Measurements from ENCODE around the gene STIM2.

The STIM2 gene

DNA sequence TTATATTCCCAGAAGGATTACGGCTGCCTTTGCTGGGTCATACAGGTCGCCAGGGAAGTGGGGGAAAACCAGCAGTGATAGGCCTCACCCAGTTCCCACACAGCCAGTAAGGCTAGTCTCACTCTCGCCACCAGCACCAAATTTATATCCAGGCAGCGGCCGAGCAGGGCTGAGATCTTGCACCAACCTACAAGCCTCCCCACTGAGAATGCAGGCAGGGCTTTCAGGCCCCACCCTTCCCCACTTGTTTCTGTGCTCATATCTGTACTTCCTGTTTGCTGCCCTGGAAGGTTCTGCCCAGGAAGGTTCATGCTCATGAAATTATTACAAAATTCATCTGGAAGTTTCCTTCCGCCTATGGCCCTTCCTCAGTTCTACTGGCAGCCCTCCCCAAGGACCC lies 179.7 kb downstream of the STIM2 start:
- no peak for ATAC-seq
- no peak for DNase-seq

DNA sequence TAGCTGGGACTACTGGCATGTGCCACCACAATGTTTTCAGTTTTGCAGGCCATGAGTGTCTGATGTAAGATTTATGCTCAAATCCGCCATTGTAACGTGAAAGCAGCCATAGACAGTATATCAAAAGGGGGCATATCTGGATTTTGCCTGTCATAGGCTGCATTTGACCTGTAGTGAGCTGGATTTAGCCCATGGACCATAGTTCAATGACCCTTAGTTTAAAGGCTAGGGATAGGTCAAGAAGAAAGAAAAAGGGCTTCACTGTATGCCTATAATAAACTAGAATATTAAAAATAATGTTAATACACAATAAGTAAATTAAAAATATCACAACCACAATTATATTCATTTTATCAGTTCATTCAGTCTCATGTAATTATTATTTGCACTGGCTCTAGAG lies 181.8 kb downstream of the STIM2 start:
- DNase-seq (no peak), ATAC-seq (no peak)

DNA sequence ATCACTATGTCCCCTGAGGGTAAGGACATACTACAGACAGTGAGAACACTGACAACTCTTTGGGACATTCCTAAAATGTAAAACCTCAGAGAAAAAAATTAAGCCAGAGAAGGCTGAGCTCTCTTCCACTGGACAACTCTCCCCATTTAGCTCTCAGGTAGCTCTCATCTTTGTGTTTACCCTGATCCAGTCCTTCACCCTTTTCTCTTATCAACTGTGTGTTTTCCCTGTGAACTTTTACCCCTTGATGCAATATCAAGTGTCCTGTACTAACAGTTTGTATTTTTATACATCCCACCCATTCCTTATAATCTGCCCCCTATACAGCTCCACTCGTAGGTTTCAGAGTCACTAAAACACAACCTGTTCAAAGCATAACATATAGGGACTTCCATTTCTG lies 182.6 kb downstream of the STIM2 start:
- no peak for ATAC-seq
- no peak for DNase-seq

DNA sequence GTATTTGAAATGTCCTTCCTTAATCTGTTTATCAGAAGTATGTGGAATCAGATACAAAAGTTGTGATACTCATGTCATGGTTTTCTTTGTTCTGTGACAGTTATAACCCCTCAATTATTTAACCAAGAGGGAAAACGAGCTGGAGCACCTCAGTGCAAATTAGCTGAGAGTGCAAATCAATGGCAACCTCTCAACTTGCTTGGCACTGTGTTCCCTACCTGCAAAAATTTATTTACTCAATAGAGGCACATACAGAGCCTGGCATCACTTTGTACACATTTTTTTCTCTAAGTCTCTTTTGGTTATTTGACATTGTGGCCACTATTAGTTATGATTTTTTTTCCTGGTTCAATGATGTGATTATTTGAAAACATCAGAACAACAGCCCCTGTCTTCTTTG lies 186.2 kb downstream of the STIM2 start:
- DNase-seq (no peak), ATAC-seq (no peak)

DNA sequence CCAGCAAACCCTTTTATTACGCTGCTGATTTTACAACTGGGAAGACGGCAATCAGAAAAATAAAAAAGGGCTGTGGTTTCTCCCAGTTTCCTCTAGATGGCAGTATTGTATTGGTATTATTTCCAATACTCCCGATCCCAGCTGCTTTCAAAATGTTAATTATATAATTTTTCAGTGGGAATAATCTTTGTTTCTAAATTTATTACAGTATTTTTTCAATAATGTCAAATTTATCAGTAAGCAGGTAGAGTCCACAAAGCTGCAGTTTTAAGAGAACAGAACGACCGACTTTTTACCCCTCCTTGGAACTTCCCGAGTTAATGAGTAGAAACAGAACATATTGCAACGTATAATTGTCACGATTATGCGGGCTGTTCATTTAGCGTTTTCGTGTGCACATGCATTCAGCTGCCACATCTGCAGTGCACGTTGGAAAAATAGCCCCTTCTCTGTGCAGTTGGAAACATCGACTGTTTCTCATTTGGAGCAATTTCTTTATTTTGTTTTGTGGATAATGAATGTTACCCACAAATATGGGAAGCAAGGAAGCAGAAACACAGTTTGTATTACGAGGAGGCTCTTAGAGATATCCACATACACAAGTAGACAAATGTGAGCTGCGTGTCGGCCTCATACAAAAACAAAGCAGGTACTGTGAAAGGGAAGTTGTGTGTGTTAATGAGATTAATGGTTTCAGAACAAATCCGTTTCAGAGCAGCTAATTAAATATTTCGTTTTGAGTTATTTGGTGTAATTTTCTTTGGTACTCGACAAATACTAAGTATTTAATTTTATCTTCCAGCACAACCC lies 188.0 kb downstream of the STIM2 start:
- no peak for ATAC-seq

DNA sequence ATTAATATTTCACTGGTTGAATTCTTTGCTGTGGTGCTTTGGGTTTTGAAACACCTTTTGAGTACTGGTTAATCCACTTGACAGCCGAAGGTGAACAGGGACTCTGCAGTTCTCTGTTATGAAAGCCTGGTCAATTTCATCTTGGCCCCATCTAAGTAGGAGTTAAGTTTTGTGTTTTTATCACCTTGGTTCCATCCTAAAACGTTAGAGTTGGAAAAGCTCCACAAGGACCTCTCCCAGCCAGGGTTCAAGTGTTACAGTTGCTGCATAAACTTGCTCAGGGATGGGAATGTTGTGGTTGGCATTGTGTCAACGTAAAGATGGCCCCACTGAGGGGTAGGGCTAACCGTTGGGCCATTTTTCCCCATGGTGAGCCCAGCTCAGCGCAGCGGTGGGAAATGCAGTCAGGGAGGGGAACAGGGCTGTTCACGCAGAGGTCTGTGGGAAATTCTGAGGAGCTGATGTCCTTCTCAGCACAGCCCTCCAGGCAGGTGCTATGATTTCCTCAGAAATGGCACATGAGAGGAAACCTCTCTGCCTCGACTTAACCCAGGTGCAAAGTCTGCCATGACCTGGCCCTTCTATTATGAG lies 188.7 kb downstream of the STIM2 start:
- no peak for DNase-seq
- no peak for ATAC-seq

More for the DNA sequence above, 188.0 kb downstream of the STIM2 start:
- DNase-seq, result no peak

DNA sequence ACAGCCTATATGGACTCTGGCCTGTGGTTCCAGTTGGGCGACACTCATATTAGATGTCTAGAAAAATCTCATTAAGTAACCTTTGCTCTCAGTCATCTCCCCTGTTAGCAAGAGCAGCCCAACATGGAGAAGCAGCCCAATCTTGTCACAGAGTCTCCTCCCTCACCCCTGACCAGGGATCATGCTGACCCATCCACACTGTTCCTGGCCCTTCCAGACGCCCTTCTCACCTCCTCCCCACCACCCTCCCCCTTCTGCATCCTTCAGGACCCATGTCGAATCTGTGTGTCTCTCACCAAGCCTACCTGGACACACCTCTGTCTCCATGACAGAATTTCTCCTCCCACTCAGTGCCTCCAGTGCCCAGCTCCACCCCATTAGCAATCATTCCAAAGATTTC lies 190.1 kb downstream of the STIM2 start:
- DNase-seq (no peak), ATAC-seq (no peak)

DNA sequence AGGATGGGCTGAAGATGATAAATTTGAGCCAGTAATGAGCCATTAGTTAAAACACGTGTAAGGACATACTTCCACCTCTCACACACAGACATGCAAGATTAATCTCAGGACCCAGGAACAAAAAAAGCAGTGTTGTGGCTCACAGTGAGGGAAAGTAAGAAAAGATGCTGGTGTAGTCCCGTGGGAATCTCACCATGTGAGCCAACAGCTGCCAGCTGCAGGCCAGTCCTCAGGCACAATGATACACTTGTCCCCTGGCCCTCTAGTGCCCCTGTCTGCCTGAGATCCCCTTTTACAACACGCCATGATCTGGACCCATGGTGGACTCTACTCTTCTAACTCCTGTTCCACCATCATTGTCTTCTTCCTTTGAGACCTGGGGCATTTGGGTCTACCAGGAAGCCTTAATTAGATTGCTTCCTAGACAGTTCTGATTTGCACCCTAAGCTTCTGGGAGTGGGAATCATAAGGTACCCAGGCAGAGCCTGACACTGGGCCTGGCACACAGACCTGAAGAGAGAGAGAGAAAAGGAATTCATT lies 194.7 kb downstream of the STIM2 start:
- no peak for DNase-seq
- ATAC-seq, result no peak

DNA sequence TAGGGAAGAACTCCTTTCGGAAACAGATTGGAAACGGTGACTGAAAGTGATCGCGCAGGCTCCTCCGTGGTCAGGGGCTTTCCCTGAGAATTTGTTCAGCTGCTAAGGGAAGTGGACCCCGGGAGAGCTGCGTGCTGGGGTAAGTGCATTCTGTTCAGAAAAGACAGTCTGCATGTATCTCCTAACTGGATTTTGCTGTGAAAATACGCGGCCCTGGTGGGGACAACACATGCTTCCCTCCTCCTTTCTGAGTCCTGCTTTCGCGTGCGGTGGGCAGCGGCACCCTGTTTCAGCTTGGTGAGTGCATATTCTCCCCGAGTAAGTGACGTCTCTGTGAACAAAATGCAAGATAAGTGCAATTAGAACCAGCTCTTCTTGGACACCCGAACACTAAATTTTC lies 195.6 kb downstream of the STIM2 start:
- DNase-seq (no peak), ATAC-seq (no peak)

DNA sequence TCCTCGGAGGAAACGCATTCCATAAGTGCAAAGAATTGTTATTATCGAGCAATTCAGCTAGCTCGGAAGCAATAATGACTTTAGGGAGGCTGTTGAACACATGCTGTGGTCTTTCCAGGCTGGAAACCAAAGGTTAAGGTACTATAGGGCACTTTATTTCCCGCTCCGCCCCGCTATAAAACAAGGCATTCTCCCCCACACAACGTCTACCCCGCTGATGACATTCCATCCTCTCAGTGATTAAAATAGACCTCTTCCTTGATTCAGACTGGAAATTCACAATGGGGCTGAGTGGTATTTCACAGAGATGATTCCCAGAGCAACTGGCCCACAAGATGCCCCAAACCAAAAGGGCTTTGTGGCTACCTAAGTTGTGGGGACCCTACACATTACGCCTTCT lies 196.4 kb downstream of the STIM2 start:
- ATAC-seq (no peak), DNase-seq (no peak)

DNA sequence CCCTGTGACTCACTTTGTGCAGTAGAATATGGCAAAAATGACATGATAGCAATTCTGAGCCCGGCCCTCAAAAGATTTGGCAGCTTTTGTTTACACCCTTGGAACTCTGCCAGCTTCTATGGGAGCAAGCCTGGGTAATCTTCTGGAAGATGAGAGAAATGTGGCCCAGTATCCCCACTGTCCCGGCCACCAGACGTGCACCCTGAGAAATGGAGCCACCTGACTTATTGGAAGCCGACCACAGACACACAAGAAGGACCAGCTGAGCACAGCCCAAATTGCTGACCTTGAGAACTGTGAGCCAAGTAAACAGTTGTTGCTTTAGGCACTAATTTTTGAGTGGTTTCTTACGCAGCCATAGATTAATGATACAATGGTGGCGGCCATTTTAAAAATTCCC lies 197.0 kb downstream of the STIM2 start:
- DNase-seq, result no peak
- no peak for ATAC-seq

DNA sequence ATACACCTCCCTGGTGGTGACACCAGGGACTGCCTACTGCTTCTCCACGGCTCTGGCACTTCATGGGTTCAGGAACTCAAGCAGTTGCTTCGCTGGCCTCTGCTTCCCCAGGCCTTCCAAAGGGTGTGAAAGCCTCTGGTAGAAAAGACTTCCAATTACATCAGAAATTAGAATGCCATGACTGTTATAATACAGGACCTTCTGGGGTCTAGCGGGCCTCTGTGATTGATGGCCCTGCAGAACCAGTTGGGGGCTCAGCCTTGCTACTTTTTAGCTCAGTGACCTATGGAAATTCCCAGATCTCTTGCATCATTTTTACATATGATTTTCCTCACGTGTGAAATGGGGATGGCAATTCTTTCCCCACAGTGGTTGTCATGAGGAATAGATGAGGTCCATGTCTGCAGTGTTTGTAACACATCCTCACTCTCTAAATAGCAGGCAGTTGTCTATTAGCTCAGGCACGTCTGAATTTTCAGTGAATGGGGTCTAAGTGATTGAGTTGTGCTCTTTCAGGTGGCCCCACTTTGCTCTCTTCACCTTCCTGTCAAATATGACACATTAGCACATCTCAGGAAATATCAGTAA lies 198.3 kb downstream of the STIM2 start:
- DNase-seq (no peak), ATAC-seq (no peak)

DNA sequence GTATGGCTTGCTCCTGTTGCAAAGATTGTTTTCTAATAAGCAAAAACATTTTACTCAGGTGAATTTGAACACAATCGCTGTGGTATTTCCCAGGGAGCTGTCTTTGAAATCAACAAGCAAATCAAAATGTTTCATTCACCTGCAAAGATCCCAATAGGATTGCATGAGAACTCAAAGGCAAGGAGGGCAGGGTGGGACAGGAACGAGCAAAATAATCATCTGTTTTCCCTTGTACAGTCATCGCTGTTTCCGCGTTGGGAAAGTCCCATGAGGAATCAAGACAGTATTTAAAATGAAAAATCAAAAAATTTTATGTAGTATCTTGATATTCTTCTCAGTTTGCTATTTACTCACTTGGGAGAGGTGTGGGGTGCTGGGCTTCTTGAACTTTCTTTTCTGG lies 198.8 kb downstream of the STIM2 start:
- no peak for DNase-seq

DNA sequence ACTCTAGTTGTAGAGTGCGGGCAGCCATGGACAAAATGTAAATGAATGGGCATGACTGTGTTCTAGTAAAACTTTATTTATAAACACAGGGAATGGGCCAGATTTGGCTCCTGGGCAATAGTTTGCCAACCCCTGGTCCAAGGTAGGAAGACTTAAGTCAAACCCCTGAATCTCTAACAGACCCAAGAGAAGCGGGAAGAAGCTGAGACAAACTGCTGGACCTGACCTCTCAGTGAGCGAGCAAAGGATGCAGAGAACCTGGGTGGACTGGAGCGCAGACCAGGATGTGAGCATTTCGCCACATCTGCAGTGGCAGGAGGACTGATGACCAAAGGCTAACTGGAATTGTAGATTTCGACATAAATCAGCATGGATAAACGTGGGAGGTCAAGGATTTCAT lies 201.6 kb downstream of the STIM2 start:
- DNase-seq (no peak), ATAC-seq (no peak)

More for the DNA sequence above, 198.8 kb downstream of the STIM2 start:
- ATAC-seq, result no peak

DNA sequence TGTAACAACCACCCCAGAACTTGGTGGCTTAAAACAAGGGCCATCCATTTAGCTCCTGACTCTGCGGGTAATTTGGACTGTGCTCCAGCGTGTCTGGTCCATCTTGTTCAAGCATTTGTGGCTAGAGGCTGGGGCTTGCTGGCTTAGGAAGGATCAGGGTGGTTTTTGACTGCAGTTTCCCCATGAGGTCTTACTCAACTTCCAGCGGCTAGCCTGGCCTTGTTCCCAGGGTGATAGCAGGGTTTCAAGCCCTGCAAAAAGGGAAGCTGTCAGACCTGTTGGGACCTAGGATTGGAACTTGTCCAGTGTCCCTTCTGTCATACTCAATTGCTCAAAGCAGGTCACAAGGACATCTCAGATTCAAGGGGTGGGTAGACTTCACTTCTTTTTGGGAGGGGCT lies 205.9 kb downstream of the STIM2 start:
- DNase-seq (no peak), ATAC-seq (no peak)

DNA sequence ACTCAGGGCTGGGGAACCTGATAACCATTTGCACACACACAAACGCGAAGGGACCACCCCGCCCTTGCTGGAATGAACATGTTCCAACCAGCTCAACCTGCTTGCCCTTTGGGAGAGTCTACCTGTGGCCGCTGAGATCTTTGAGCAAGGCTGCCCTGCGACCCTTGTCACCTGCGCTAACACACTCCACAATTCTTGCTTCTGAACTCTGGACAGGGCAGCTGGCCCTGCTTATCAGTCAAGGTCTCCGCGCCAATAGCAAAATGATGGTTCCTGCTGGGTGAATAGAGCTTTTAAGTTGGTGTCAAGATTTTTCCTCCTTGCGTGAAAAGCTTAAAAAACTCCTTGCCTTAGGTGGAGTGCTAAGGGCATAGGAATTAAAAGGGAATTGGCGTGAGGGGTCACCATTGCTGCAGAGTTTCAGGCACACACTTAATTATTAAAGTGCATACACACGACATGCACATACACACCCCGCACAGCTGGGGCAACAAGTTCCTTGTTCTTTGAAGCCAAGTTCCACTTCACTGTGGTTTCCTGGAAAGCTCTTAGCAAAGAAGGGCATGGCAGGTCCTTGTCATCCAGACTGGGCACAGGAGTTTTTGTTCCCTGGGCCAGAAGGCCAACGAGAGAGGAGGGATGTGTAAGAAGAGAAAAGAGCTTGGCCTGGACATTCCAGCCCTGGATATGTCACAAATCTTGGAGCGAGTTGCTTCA lies 207.7 kb downstream of the STIM2 start:
- DNase-seq (no peak), ATAC-seq (no peak)

Measured in stimulated activated naive CD8-positive, alpha-beta T cell treated with anti-CD3 and anti-CD28 coated beads, Interleukin-15, Interleukin-2, amounts not matched to agents 100 U/mL and 50 U/mL, for 24 hours (primary cell).